Hepatocyte (in vitro differentiated cells): Measurements from ENCODE around the gene PLEKHA8. TPM values are rescaled to one million over a fixed set of nuclear protein-coding genes. Genes with fewer than 3 reads are reported as not detected.

Source experiments
- DNase-seq: peaks from one replicate; pipeline ENCODE4 v3.0.0-alpha.2; 2016; ENCODE audit warnings: low spot score
- H2AFZ ChIP-seq: fragments of 200-600 bp; sonication (generic); 2 replicates; pipeline ENCODE4 v1.6.0; 2016; ENCODE audit warnings: antibody characterized with exemption, mild to moderate bottlenecking
- H3K27ac ChIP-seq: fragments of 200-600 bp; sonication (generic); 2 replicates; pipeline ENCODE4 v1.5.1; 2016; ENCODE audit warnings: mild to moderate bottlenecking
- H3K27me3 ChIP-seq: fragments of 200-600 bp; sonication (generic); 2 replicates; pipeline ENCODE4 v1.6.1; 2016
- H3K36me3 ChIP-seq: fragments of 200-600 bp; sonication (generic); replicated peaks from 2 replicates; pipeline ENCODE4 v1.5.1; 2016; ENCODE audit warnings: low read depth; ENCODE audit not compliant: insufficient read depth
- H3K4me1 ChIP-seq: fragments of 200-600 bp; sonication (generic); 2 replicates; pipeline ENCODE4 v1.5.1; 2016; ENCODE audit warnings: mild to moderate bottlenecking, moderate library complexity; ENCODE audit not compliant: insufficient read depth
- H3K4me2 ChIP-seq: fragments of 200-600 bp; sonication (generic); 2 replicates; pipeline ENCODE4 v1.6.0; 2016
- H3K4me3 ChIP-seq: fragments of 200-600 bp; sonication (generic); 2 replicates; pipeline ENCODE4 v1.5.1; 2016; ENCODE audit warnings: mild to moderate bottlenecking
- H3K79me2 ChIP-seq: fragments of 200-600 bp; sonication (generic); 2 replicates; pipeline ENCODE4 v1.6.0; 2017; ENCODE audit warnings: mild to moderate bottlenecking
- H3K9me2 ChIP-seq: fragments of 200-600 bp; sonication (generic); replicated peaks from 2 replicates; pipeline ENCODE4 v1.6.0; 2017; ENCODE audit warnings: mild to moderate bottlenecking; ENCODE audit not compliant: insufficient read depth
- H3K9me3 ChIP-seq: fragments of 200-600 bp; sonication (generic); 2 replicates; pipeline ENCODE4 v1.5.1; 2016; ENCODE audit warnings: low read depth, mild to moderate bottlenecking
- H4K20me1 ChIP-seq: fragments of 200-600 bp; sonication (generic); 2 replicates; pipeline ENCODE4 v1.6.0; 2016; ENCODE audit warnings: mild to moderate bottlenecking; ENCODE audit not compliant: insufficient read depth, poor library complexity, severe bottlenecking
- CTCF ChIP-seq: fragments of 200-600 bp; sonication (generic); IDR thresholded peaks from 2 replicates; pipeline ENCODE4 v1.5.1; 2016; ENCODE audit warnings: antibody characterized with exemption, mild to moderate bottlenecking; ENCODE audit not compliant: poor library complexity
- EZH2 ChIP-seq: fragments of 200-600 bp; sonication (generic); IDR thresholded peaks from 2 replicates; pipeline ENCODE4 v1.6.1; 2016; ENCODE audit warnings: antibody characterized with exemption, mild to moderate bottlenecking, borderline replicate concordance
- EZH2phosphoT487 ChIP-seq: fragments of 200-600 bp; sonication (generic); IDR thresholded peaks from one replicate; pipeline ENCODE4 v1.6.1; 2018; ENCODE audit warnings: antibody characterized with exemption, mild to moderate bottlenecking, low read depth, moderate library complexity; ENCODE audit not compliant: unreplicated experiment, severe bottlenecking
- WGBS: methylation state at CpG from one replicate; pipeline ENCODE4 v1.1.6; 2016; ENCODE audit warnings: low lambda C conversion rate; ENCODE audit errors: missing lambda C conversion rate; 5-methylcytosine and 5-hydroxymethylcytosine counted together
- polyA plus RNA-seq: library from polyadenylated mRNA; unstranded; fragments of >200 nt; fragmentation: Nextera tagmentation; extraction: Ambion mirVana; gene quantifications from 2 replicates; pipeline ENCODE4 v1.2.1, GENCODE V29; 2016
- total RNA-seq: library from RNA; depleted of rRNA; stranded (reverse); fragments of >200 nt; gene quantifications from 2 replicates; pipeline ENCODE4 v1.2.3, GENCODE V29; 2014

The PLEKHA8 gene
- total and polyA plus RNA-seq, 2 experiments from 2014 or later = 8.7 to 17.9 TPM

GRCh38 chr7:30160329-30160728, 132.1 kb downstream of the PLEKHA8 start:
- Histone ChIP-seq H3K27ac (no peak overlapping the region), H3K4me2 (no peak overlapping the region), H3K27me3 (no peaks in the 10 kb centered on the region), H4K20me1 (no peaks in the 10 kb centered on the region), H2AFZ (no peak overlapping the region), H3K9me3 (no peaks in the 10 kb centered on the region), H3K9me2 (no peaks in the 10 kb centered on the region), H3K36me3 (no peaks in the 10 kb centered on the region), H3K4me1 (peaks cover 6% of the 10 kb centered on the region), H3K4me3 (no peak overlapping the region), H3K79me2 (no peaks in the 10 kb centered on the region)
- TF ChIP-seq EZH2 = no peak
- no peak for TF ChIP-seq CTCF
- no peak for TF ChIP-seq EZH2phosphoT487
- no peak for DNase-seq
- 90% methylated on average over 2 of the region's 2 CpGs for WGBS

- 64% methylated on average over 3 of the region's 3 CpGs for WGBS
- no peaks in the 10 kb centered on the region for H3K9me2 ChIP-seq
- no peaks in the 10 kb centered on the region for H3K27me3 ChIP-seq
- no peaks in the 10 kb centered on the region for H3K9me3 ChIP-seq
- H2AFZ ChIP-seq = no peak overlapping the region
- H3K4me1 ChIP-seq = peaks cover 14% of the 10 kb centered on the region
- H3K4me2 ChIP-seq = no peak overlapping the region
- no peaks in the 10 kb centered on the region for H4K20me1 ChIP-seq
- no peaks in the 10 kb centered on the region for H3K36me3 ChIP-seq
- DNase-seq = no peak
- TF ChIP-seq EZH2phosphoT487 (no peak), CTCF (no peak), EZH2 (no peak)
- H3K4me3 ChIP-seq = no peak overlapping the region
- no peak overlapping the region for H3K27ac ChIP-seq
- H3K79me2 ChIP-seq = no peaks in the 10 kb centered on the region
These were observed 133.9 kb downstream of the PLEKHA8 start for GRCh38 chr7:30162133-30162532.

GRCh38 chr7:30162622-30163124, 134.5 kb downstream of the PLEKHA8 start:
- peak overlapping the region; percentile 31 for H3K4me2 ChIP-seq
- no peak overlapping the region for H3K4me3 ChIP-seq
- H3K27ac ChIP-seq = no peak overlapping the region
- peak overlapping the region; percentile 43 for H2AFZ ChIP-seq
- no peaks in the 10 kb centered on the region for H3K27me3 ChIP-seq
- H3K36me3 ChIP-seq = no peaks in the 10 kb centered on the region
- peaks cover 14% of the 10 kb centered on the region for H3K4me1 ChIP-seq
- no peaks in the 10 kb centered on the region for H3K79me2 ChIP-seq
- 36% methylated on average over 5 of the region's 5 CpGs for WGBS
- no peaks in the 10 kb centered on the region for H3K9me2 ChIP-seq
- no peak for DNase-seq
- TF ChIP-seq CTCF = no peak
- TF ChIP-seq EZH2 = no peak
- no peaks in the 10 kb centered on the region for H4K20me1 ChIP-seq
- no peaks in the 10 kb centered on the region for H3K9me3 ChIP-seq
